Panc1 (cell line): ENCODE results near the gene MOB4.

Source experiments
- CTCF ChIP-seq: fragments of 450-650 bp; IDR thresholded peaks from 2 replicates; pipeline ENCODE4 v1.5.1; 2017; ENCODE audit warnings: mild to moderate bottlenecking
- POLR2AphosphoS5 ChIP-seq: IDR thresholded peaks from 2 replicates; pipeline ENCODE4 v1.6.1; 2012; ENCODE audit warnings: mild to moderate bottlenecking, low read depth, low read length, moderate library complexity
- REST ChIP-seq, 2 experiments: IDR thresholded peaks; 2 replicates each; pipeline ENCODE4 v1.6.1; 2011 to 2012; ENCODE audit warnings: low read depth in 2 of 2, control low read depth in 1 of 2, low read length in 1 of 2, mild to moderate bottlenecking in 1 of 2, moderate library complexity in 1 of 2; ENCODE audit not compliant: insufficient read depth in 1 of 2
- SIN3A ChIP-seq: IDR thresholded peaks from 2 replicates; pipeline ENCODE4 v1.6.1; 2012; ENCODE audit warnings: low read depth, mild to moderate bottlenecking, low read length, moderate library complexity, borderline replicate concordance; ENCODE audit not compliant: insufficient read depth
- TCF7L2 ChIP-seq: IDR thresholded peaks from 2 replicates; pipeline ENCODE4 v1.6.1; 2011; ENCODE audit warnings: mild to moderate bottlenecking, low read depth, low read length, inconsistent platforms

DNA sequence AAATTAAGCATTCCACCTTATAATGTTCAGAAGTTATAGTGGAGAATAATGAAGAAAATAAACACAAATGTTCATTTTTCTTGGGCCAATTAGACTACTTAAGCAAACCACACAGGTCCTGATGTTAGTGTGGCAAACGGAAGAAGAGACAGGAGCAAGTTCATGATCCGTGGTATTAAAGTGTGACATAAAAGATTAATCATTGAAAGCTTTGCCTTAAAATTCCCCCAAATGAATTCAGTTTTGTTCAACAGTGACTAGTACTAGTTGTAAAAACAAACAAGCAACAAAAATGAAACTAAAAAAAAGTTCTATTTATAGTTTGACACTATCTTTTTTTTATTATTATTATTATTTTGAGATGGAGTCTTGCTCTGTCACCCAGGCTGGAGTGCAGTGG is 85.9 kb downstream of the MOB4 start:
- TF ChIP-seq CTCF (no peak), POLR2AphosphoS5 (no peak), SIN3A (no peak), REST (IDR thresholded peaks at IDR 0.05; ENCODE audit: insufficient read depth in 1 of 2, low read depth in 2 of 2, low read length in 1 of 2) (no peak), TCF7L2 (no peak)
